HPDE6-E6E7 (cell line): ENCODE measurements around the gene TBCD.

Experiments
- DNase-seq: peaks from one replicate; pipeline ENCODE4 v3.0.0; 2011; ENCODE audit warnings: missing footprints; ENCODE audit errors: extremely low spot score

The TBCD gene

GRCh38 chr17:82901856-82902255, 150.0 kb downstream of the TBCD start:
- DNase-seq, result no peak

- no peak for DNase-seq
Measured at GRCh38 chr17:82902972-82903874, 151.4 kb downstream of the TBCD start.

- DNase-seq, result no peak
Measured at GRCh38 chr17:82905130-82905529, 153.3 kb downstream of the TBCD start.

GRCh38 chr17:82907797-82908542, 156.1 kb downstream of the TBCD start:
- no peak for DNase-seq

- no peak for DNase-seq
Measured at GRCh38 chr17:82908543-82909160, 156.8 kb downstream of the TBCD start.

DNA sequence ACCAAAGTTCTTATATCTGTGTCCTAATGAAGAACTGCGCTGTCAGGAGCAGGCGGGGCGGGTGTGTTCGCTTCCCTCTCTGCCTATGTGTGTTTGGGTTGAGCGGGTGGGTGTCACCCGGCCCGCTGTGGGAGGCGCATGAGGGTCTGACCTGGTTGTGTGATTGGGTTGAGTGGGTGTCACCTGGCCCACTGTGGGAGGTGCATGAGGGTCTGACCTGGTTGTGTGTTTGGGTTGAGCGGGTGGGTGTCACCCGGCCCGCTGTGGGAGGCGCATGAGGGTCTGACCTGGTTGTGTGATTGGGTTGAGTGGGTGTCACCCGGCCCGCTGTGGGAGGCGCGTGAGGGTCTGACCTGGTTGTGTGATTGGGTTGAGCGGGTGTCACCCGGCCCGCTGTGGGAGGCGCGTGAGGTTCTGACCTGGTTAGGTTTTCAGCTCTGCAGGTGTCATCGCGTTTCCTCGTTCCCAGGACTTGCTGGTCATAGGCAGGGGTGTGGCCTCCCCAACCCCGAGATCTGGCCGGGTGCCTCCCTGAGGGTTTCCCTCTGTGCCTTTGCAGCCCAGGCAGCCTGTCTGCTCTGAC, 157.5 kb downstream of the TBCD start:
- DNase-seq, result no peak

- DNase-seq, result no peak
Measured at GRCh38 chr17:82910041-82910481, 158.2 kb downstream of the TBCD start.

DNA sequence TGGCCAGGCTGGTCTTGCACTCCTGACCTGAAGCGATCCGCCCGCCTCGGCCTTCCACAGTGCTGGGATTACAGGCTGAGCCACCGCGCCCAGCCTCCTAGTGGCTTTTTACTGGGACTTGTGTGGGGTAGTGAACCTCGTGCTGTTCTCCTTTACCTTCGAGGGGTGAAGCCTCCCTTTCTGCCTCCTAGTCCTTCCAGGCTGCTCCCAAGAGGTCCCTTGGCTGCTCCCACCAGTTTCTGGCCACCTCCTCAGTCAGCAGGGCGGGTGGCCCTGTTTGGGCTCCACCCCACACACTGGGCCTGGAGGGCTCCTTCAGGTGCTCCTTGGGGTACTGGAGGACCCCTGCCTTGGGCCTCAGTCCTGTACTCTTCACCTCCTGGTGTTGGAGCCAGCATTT, 158.9 kb downstream of the TBCD start:
- DNase-seq, result no peak

DNA sequence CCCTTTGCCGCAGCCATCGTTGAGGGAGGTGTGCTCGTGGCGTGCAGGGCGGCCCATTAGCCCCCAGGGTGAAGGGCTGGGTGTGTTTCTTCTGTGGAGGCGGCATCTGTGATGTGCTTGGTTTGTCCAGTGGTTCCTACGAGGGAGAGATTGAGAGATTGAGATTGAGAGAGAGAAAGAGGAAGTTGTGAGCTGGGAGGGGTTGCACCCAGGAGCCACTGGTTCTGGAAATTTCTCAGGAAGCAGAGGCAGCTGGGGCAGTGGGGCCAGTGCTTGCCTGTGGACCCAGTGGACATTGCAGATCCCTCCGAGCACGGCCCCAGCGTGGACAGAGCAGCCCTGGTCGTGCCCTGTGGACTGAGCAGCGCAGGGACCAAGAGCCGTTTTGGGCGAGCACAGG, 160.0 kb downstream of the TBCD start:
- no peak for DNase-seq

GRCh38 chr17:82912484-82913089, 160.7 kb downstream of the TBCD start:
- no peak for DNase-seq

- DNase-seq, result peak; percentile 33
Measured at GRCh38 chr17:82913304-82914043, 161.6 kb downstream of the TBCD start.

DNA sequence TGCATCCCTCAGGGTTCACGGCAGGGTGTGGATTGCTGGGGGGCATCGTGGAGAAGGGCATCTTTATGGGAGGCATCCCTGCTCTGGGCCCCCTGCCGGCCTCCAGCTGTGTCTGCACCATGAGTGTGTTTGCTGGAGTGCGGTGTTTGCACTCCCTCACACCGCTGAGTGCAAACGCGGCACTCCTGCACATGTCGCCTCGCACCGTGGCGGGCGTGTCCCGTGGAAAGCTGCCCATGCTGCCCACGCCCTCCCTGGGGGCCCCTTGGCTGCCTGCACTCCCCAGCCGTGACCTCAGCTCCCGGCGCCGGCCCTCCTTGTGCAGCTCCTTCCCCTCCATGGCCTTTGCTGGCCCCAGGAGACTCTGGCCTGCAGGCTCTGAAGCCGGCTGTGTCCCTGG, 162.5 kb downstream of the TBCD start:
- no peak for DNase-seq

GRCh38 chr17:82915010-82915756, 163.3 kb downstream of the TBCD start:
- DNase-seq, result no peak

- DNase-seq, result no peak
Measured at GRCh38 chr17:82915757-82916027, 163.8 kb downstream of the TBCD start.

DNA sequence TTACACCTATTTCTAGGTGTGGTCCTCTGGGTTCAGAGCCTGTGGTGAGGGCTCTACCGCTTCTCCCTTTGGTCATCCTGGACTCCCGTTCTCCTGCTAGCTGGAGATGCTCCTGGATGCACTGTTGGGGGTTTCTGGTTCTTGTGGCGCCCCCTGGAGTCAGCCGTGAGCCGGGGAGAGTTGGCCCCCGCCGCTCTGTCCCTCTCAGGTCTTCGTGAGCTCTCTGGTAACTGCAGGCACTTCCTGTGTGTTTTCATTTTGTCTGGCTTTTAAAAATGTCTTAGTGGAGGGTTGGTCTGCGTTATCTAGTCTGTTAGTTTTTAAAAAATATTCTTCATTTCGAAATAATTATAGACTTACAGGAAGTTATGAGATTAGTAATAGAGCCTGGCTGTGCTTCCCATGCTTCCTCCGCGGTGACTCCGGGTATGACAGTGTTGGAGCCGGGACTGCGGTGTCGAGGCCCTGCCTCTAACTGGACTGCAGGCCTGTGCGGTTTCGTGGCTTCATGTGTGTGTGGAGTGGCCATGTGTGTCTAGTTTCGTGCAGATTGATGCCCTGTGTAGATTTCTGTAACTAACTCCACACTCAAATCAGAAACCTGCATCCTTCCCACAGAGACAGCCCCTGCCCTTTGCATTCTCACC, 166.0 kb downstream of the TBCD start:
- DNase-seq, result no peak

DNA sequence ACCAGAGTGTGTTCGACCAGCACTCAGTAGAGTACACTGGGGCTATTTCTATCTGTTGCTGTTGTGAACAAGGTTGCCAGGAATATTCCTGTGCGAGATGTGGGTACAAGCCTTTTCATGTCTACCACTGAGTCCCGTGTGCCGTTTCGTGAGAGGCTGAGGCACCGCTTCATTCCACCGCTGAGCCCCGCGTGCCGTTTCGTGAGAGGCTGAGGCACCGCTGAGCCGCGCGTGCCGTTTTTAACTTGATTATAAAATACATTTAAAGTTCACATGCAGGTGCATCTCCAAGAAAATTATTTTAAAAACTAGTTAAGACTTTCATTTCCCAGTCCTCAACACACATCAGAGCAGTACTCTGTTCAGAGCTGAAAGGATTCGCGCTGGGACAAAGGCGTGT, 166.6 kb downstream of the TBCD start:
- DNase-seq, result no peak

DNA sequence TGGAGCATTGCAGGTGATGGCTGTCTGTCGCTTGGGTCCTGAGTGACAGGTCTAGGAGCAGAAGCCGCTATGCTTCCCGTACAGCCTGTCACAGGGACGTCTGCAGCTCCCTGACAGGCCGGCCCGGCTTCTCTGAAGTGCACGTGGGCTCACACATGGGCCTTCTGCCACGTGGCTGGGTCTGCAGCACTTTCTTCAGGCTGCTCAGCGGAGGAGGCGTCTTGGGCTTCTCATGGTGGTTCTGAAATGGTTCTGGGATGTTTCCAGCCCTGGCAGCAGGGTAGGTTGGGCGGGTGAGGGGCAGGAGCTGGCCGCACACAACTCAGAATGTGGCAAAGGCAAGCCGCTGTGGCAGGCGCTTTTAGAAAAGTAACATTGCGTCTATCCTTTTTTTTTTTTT, 168.3 kb downstream of the TBCD start:
- DNase-seq, result no peak

GRCh38 chr17:82920715-82921114, 168.8 kb downstream of the TBCD start:
- DNase-seq, result no peak

GRCh38 chr17:82921426-82921825, 169.6 kb downstream of the TBCD start:
- no peak for DNase-seq

DNA sequence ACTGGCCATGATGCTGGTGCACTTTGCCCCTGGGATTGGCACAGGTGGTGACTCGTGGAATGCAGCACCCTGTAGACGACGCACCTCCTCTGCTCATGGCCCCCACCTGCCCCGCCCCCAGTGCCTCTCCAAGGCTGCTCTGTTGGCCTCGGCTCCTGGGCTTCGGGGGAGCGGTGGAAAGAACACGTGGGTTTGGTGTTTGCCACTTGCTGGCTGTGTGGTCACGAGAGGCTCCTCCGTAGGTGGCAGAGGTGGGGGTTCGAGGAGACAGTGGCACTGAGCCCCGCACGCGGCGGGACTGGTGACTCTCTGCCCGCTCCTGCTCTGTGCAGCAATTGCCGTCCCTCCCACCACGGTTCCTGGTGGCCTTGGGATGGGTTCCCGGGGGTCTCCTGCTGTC, 170.8 kb downstream of the TBCD start:
- no peak for DNase-seq
